Uterus (tissue), 4 donors: ENCODE data around the gene TYW1. TPM values are rescaled to one million over a fixed set of nuclear protein-coding genes. Genes with fewer than 3 reads are reported as not detected.
"Not testable (repeated sequence)": the region's sequence is repeated elsewhere in the genome, so short reads cannot be mapped to it uniquely, and the experiment has no call there.

Source experiments
- DNase-seq, 2 donors: peaks; one replicate each; pipeline ENCODE4 v3.0.0-alpha.2; 2019 to 2020
- H3K27ac ChIP-seq, 2 donors: fragments of 200-600 bp; sonication (generic); 1 replicate in 1 of 2; 2 replicates in 1 of 2; pipeline ENCODE4 v1.5.1; 2016 to 2018
- H3K27me3 ChIP-seq, 2 donors: fragments of 200-600 bp; sonication (generic); one replicate each; pipeline ENCODE4 v1.5.1; 2018 to 2019; ENCODE audit warnings: control low read depth in 1 of 2
- H3K36me3 ChIP-seq, 2 donors: fragments of 200-600 bp; sonication (generic); one replicate each; pipeline ENCODE4 v1.5.1; 2019; ENCODE audit warnings: control low read depth in 1 of 2
- H3K4me1 ChIP-seq, 2 donors: fragments of 200-600 bp; sonication (generic); one replicate each; pipeline ENCODE4 v1.5.1; 2018 to 2019; ENCODE audit warnings: control low read depth in 1 of 2
- H3K4me3 ChIP-seq, 2 donors: fragments of 200-600 bp; sonication (generic); 1 replicate in 1 of 2; 2 replicates in 1 of 2; pipeline ENCODE4 v1.5.1; 2018 to 2019; ENCODE audit warnings: mild to moderate bottlenecking in 1 of 2
- H3K9me3 ChIP-seq, 2 donors: fragments of 200-600 bp; sonication (generic); one replicate each; pipeline ENCODE4 v1.5.1; 2019; ENCODE audit warnings: control low read depth in 1 of 2
- POLR2A ChIP-seq, 2 donors: fragments of 450-650 bp; IDR thresholded peaks; one replicate each; pipeline ENCODE4 v1.6.1; 2016; ENCODE audit warnings: antibody characterized with exemption in 2 of 2, mild to moderate bottlenecking in 1 of 2, moderate library complexity in 1 of 2
- intact Hi-C: fragments of 100-400 bp; cut with DNase I; formaldehyde crosslinking; loops from one replicate; pipeline ENCODE4 v1.15.1; 2023; ENCODE audit warnings: low total_unique reads
- total RNA-seq, 4 donors: library from RNA; depleted of rRNA in 3 of 4; stranded (reverse); fragments of >200 nt in 3 of 4; gene quantifications; one replicate each; pipeline versions ENCODE4 v1.1.0 to v1.2.4, GENCODE V29; 2014 to 2023
- TF ChIP-seq, protein P1 (sequence below), 4 experiments: fragments of 200-600 bp in 2 of 4; fragments of 450-650 bp in 2 of 4; sonication (generic) in 2 of 4; IDR thresholded peaks; one replicate each; pipeline ENCODE4 v1.5.1; 2016 to 2019; ENCODE audit warnings: antibody characterized with exemption in 4 of 4, mild to moderate bottlenecking in 2 of 4, moderate library complexity in 1 of 4
- donor health status: DM: yes; HTN: yes; CAD: no.

Gene TYW1
- total RNA-seq, 4 donors from 2014 or later: 28.1 to 57.9 (median 36.4) TPM

- intact Hi-C loops: no loop called here
- no peak overlapping the region for H3K27ac ChIP-seq
- H3K4me1 ChIP-seq: no peaks in the 10 kb centered on the region
- no peaks in the 10 kb centered on the region for H3K36me3 ChIP-seq
- H3K27me3 ChIP-seq: no peaks in the 10 kb centered on the region
- DNase-seq: no peak
- no peak overlapping the region for H3K4me3 ChIP-seq
- no peaks in the 10 kb centered on the region for H3K9me3 ChIP-seq
- TF ChIP-seq, protein P1, sequence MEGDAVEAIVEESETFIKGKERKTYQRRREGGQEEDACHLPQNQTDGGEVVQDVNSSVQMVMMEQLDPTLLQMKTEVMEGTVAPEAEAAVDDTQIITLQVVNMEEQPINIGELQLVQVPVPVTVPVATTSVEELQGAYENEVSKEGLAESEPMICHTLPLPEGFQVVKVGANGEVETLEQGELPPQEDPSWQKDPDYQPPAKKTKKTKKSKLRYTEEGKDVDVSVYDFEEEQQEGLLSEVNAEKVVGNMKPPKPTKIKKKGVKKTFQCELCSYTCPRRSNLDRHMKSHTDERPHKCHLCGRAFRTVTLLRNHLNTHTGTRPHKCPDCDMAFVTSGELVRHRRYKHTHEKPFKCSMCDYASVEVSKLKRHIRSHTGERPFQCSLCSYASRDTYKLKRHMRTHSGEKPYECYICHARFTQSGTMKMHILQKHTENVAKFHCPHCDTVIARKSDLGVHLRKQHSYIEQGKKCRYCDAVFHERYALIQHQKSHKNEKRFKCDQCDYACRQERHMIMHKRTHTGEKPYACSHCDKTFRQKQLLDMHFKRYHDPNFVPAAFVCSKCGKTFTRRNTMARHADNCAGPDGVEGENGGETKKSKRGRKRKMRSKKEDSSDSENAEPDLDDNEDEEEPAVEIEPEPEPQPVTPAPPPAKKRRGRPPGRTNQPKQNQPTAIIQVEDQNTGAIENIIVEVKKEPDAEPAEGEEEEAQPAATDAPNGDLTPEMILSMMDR (IDR thresholded peaks at IDR 0.05): no peak
- TF ChIP-seq POLR2A (IDR thresholded peaks at IDR 0.05): no peak
Observed at GRCh38 chr7:67033251-67033650, 36.6 kb downstream of the TYW1 start.

DNA sequence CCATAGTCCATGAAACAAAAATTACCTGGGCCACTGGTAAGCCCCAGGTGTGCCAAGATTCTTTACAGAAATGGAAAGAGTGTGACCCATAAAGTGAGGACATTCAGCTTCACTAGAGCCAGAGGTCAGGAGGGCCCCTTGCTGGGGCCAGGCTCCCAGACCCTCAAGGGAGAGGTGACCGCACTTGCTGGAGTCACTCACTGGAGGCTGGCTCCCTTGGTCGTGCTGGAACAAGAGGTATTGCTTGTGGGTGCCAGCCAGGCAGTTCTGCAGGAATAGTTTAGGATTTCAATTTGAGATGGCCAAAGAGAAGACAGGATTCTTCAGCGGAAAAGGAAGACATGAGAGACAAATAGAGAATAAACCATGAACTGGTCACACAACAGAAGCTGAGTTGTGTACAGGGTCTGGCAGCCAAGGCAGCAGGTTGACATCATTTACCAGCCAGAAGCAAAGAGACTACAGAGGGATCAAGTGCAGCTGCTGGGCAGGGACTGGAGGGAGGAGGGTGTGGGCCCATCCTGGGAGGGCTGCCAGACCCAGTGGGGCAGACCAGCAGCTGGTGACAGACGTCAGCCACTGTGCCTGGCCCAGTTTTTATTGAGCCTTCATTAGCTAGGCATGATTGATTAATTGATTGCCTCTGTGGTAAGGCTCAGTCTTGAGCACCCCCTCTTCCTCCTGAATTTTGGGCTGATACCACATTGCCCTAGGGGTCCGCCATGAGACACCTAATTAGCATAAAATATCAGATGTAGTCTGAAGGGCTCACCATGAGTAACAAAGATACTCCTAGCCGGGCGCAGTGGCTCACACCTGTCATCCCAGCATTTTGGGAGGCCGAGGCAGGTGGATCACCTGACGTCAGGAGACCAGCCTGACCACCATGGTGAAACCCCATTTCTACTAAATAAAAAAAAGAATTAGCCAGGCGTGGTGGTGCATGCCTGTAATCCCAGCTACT is 40.1 kb downstream of the TYW1 start:
- DNase-seq, H3K4me1 ChIP-seq, intact Hi-C loops, H3K9me3 ChIP-seq, H3K36me3 ChIP-seq, H3K4me3 ChIP-seq, H3K27me3 ChIP-seq, H3K27ac ChIP-seq: not testable (repeated sequence)

GRCh38 chr7:67040832-67041231 is 44.2 kb downstream of the TYW1 start:
- peak overlapping the region in 1 of 2 donors; percentile 40 for H3K27ac ChIP-seq
- intact Hi-C loops: not testable (repeated sequence)

DNA sequence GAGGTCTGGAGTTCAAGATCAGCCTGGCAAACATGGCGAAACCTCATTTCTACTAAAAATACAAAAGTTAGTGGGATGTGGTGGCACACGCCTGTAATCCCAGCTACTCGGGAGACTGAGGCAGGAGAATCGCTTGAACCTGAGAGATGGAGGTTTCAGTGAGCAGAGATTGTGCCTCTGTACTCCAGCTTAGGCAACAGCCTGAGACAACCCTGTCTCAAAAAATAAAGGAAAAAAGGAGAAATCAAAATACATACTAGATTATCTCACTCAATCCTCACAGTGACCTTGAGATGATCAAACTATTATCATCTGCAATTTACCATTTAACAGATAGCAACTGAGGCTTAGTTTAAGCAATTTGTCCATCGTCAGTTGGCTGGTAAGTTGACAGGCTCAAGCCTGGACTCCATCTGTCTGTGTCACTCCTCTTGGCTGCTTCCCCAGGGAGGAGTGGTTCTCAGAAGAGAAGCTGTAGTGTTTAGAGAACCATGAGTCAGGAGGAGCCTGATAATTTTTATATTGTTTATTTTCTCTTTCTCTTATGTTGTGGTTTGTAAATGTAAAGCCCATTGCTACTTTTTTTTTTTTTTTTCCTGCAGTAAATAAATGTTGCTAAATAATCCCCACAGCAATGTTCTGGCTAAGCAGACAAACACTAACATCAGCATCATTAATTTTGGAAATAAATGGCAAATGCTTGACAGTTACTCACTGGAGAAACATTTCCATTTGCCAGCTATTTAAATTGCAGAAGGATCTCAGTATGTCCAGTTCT is 46.3 kb downstream of the TYW1 start:
- H3K36me3 ChIP-seq, H3K27me3 ChIP-seq, H3K4me1 ChIP-seq, intact Hi-C loops, H3K4me3 ChIP-seq, H3K9me3 ChIP-seq: not testable (repeated sequence)
- DNase-seq: peak; percentile 68 to 79
- H3K27ac ChIP-seq: peak overlapping the region; percentile 70 to 84

More at GRCh38 chr7:67040832-67041231, 44.2 kb downstream of the TYW1 start:
- H3K9me3 ChIP-seq, H3K4me1 ChIP-seq, DNase-seq, H3K4me3 ChIP-seq, H3K27me3 ChIP-seq, H3K36me3 ChIP-seq: not testable (repeated sequence)
- TF ChIP-seq, protein P1 (IDR thresholded peaks at IDR 0.05): peak in 3 of 4 experiments; percentile 12 to 48 (median 45)

DNA sequence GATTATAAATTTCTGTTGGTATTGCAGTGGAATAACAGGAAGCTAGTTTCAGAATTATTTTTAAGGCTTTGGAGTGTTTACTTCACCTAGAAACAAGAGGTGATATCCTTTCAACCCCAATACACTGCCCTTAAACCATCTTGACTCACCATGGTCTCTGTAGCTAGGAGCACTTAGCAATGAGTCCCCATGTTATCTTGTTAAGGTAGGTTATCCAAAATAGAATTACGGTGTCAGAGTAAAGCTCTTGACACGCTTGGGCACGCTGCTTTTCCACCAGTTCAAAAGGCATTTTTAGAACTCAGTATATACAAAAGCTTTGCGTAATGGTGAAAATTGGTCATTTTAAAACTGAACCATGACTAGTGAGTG is 46.9 kb downstream of the TYW1 start:
- H3K36me3 ChIP-seq, intact Hi-C loops: not testable (repeated sequence)
- H3K27ac ChIP-seq: peak overlapping the region; percentile 70 to 84

DNA sequence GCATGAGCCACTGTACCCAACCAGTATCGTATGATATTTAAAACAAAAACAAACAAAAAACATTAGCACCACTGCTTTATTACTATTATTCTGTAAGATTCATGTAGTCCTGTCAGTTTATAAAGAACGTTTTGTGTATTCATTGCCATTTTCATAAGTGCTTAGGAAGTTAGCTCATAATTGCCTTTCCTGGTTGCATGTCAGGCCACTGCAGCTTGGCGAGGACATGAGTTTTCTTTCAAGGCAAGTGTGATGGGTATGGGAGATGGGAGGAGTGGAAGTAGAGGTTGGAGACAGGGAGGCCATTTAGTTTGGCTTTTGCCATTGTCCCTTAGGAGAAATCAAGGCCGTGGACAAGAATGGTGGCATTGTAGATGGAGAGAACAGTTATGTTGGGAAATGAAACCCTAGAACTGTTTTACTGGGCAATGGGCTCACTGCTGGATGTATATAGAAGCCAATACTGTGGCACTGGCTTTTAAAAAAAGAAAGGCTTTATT is 48.9 kb downstream of the TYW1 start:
- TF ChIP-seq POLR2A (IDR thresholded peaks at IDR 0.05): no peak
- TF ChIP-seq, protein P1 (IDR thresholded peaks at IDR 0.05): no peak

More for the DNA sequence above, 46.9 kb downstream of the TYW1 start:
- DNase-seq, H3K27me3 ChIP-seq, H3K4me1 ChIP-seq, H3K9me3 ChIP-seq, H3K4me3 ChIP-seq: not testable (repeated sequence)

GRCh38 chr7:67046819-67047218 is 50.2 kb downstream of the TYW1 start:
- H3K4me3 ChIP-seq, H3K36me3 ChIP-seq, H3K27ac ChIP-seq, intact Hi-C loops, DNase-seq, H3K27me3 ChIP-seq, H3K9me3 ChIP-seq, H3K4me1 ChIP-seq: not testable (repeated sequence)

More for the DNA sequence above, 48.9 kb downstream of the TYW1 start:
- H3K27ac ChIP-seq: no peak overlapping the region
- no peaks in the 10 kb centered on the region for H3K9me3 ChIP-seq
- no peaks in the 10 kb centered on the region for H3K36me3 ChIP-seq
- H3K4me3 ChIP-seq: no peak overlapping the region
- DNase-seq: no peak
- no peaks in the 10 kb centered on the region for H3K27me3 ChIP-seq
- intact Hi-C loops: no loop called here
- H3K4me1 ChIP-seq: no peaks in the 10 kb centered on the region

- H3K27ac ChIP-seq, DNase-seq, H3K4me3 ChIP-seq, intact Hi-C loops, H3K27me3 ChIP-seq, H3K9me3 ChIP-seq, H3K36me3 ChIP-seq, H3K4me1 ChIP-seq: not testable (repeated sequence)
Observed at GRCh38 chr7:67049908-67050307, 53.3 kb downstream of the TYW1 start.

DNA sequence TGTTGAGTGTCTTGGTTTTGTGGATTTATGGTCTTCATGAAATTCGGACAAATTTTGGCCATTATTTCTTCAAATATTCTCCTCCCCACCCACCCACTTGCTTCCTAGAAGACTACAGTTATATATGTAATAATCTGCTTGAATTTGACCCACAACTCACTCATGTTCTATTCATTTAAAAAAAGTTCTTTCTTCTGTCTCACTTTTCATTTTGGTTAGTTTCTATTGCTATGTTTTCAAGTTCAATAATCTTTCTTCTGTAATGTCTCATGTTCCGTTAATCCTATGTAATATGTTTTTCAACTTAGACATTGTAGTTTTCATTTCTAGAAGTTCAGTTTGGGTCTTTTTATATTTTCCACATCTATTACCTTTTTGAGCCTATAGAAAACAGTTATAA is 55.5 kb downstream of the TYW1 start:
- H3K4me1 ChIP-seq, H3K27ac ChIP-seq, DNase-seq, H3K4me3 ChIP-seq, H3K36me3 ChIP-seq, intact Hi-C loops, H3K9me3 ChIP-seq, H3K27me3 ChIP-seq: not testable (repeated sequence)
